ENCODE results near the gene FAM193A. TPM values are rescaled to one million over a fixed set of nuclear protein-coding genes. Genes with fewer than 3 reads are reported as not detected.
"Not testable (repeated sequence)": the region's sequence is repeated elsewhere in the genome, so short reads cannot be mapped to it uniquely, and the experiment has no call there.

The FAM193A gene
- polyA plus RNA-seq, 1 experiment, result 5.9 TPM

DNA sequence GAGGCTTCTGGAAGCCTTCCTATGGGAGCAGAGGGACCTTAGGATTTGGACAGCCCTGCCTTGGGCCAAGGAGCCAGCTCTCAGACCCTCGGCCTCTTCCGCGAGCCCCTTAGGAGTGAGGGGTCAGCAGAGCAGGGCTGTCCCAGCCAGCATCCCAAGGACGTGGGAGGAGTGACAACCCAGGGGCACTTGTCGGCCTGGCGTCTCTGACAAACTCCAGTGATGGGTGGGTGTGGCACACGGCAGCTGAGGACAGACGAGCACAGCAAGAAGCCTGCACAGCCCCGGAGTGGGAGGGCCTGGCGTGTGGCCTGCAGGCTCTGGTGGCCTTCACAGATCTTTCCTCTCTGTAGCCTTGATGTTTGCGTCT, 231.2 kb downstream of the FAM193A start:
- Histone ChIP-seq H3K27me3 (ENCODE audit: control insufficient read depth, insufficient read depth, low read length) (no peaks in the 10 kb centered on the region), H3K36me3 (ENCODE audit: control insufficient read depth, insufficient read depth, low read length) (no peaks in the 10 kb centered on the region), H3K4me3 (ENCODE audit: low read depth, low read length) (no peak overlapping the region)
- TF ChIP-seq, protein P1, sequence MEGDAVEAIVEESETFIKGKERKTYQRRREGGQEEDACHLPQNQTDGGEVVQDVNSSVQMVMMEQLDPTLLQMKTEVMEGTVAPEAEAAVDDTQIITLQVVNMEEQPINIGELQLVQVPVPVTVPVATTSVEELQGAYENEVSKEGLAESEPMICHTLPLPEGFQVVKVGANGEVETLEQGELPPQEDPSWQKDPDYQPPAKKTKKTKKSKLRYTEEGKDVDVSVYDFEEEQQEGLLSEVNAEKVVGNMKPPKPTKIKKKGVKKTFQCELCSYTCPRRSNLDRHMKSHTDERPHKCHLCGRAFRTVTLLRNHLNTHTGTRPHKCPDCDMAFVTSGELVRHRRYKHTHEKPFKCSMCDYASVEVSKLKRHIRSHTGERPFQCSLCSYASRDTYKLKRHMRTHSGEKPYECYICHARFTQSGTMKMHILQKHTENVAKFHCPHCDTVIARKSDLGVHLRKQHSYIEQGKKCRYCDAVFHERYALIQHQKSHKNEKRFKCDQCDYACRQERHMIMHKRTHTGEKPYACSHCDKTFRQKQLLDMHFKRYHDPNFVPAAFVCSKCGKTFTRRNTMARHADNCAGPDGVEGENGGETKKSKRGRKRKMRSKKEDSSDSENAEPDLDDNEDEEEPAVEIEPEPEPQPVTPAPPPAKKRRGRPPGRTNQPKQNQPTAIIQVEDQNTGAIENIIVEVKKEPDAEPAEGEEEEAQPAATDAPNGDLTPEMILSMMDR (IDR thresholded peaks at IDR 0.05; ENCODE audit: insufficient read depth, low read depth, low read length), result no peak
- ChIA-PET CTCF (interaction anchor here (0.8 kb wide), 1 partner anchor 195 kb away, joined by 3 read pairs; no protein-coding TSS in a partner anchor), POLR2A (no interaction called here)
- DNase-seq (ENCODE audit: low read depth), result no peak

DNA sequence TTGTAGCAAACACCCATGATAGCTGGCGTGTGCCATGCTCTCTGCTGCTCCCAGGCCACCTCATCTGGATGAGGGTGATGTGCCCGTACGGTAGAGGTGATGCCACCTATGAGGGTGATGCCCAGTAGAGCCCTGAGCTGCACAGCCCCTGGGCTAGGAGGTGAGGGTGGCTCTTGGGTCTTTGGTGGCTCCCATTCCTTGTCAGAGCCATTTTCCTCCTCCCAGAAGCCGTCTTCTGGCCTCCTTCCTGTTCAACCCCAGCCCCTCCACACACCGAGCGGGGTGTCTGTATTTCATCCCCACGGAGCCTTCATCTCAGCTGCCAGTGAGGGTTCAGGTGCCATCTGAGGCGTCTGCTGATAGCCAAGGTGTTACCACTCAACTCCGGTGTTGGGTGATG, 231.7 kb downstream of the FAM193A start:
- TF ChIP-seq, protein P1 (IDR thresholded peaks at IDR 0.05; ENCODE audit: insufficient read depth, low read depth, low read length), result no peak
- CTCF ChIA-PET, result no interaction called here

DNA sequence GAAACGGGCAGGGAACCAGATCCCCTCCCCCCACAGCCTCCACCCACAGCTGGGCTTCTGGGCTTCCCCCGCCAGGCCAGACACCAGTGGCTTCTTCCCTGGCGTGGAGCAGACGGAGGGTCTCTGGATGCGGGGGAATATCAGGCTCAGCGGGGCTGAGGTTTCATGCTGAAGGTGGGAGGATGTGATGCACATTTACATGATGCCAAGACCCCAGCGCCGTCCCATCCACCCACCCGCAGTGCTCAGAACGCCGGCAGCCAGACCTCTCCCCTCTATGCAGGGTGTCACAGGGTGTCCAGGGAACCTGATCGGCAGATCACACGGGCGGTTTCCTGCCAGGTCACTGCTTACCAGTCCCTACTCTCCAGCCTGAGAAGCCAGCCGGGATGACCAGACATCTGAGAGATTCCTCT, 232.5 kb downstream of the FAM193A start:
- TF ChIP-seq, protein P1 (IDR thresholded peaks at IDR 0.05; ENCODE audit: insufficient read depth, low read depth, low read length), result no peak
- POLR2A ChIA-PET, result no interaction called here
- Histone ChIP-seq H3K27me3 (ENCODE audit: control insufficient read depth, insufficient read depth, low read length) (no peaks in the 10 kb centered on the region), H3K36me3 (ENCODE audit: control insufficient read depth, insufficient read depth, low read length) (no peaks in the 10 kb centered on the region), H3K4me3 (ENCODE audit: low read depth, low read length) (no peak overlapping the region)
- DNase-seq (ENCODE audit: low read depth), result no peak
- CTCF ChIA-PET, result no interaction called here

More for the DNA sequence above, 231.7 kb downstream of the FAM193A start:
- no peak for DNase-seq (ENCODE audit: low read depth)
- no peaks in the 10 kb centered on the region for H3K36me3 ChIP-seq (ENCODE audit: control insufficient read depth, insufficient read depth, low read length)
- POLR2A ChIA-PET, result no interaction called here
- H3K4me3 ChIP-seq (ENCODE audit: low read depth, low read length), result no peak overlapping the region
- no peaks in the 10 kb centered on the region for H3K27me3 ChIP-seq (ENCODE audit: control insufficient read depth, insufficient read depth, low read length)

DNA sequence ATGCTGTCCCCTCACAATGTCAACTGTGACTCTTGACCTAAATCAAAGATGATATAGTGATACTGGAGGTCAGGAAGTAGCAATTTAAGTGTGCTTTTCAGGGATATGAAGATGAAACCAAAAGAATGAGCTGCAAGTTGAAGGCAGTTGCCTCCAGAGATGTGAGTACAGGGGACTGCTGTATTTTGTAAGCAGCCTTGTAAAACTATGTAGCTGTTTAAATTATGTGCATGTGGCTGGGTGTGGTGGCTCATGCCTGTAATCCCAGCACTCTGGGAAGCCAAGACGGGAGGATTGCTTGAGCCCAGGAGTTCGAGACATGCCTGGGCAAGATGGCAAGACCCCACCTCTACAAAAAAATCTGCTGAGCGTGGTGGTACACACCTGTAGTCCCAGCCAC, 234.8 kb downstream of the FAM193A start:
- H3K36me3 ChIP-seq (ENCODE audit: control insufficient read depth, insufficient read depth, low read length), result no peaks in the 10 kb centered on the region
- ChIA-PET POLR2A (no interaction called here), CTCF (no interaction called here)
- no peak for DNase-seq (ENCODE audit: low read depth)
- TF ChIP-seq, protein P1 (IDR thresholded peaks at IDR 0.05; ENCODE audit: insufficient read depth, low read depth, low read length), result no peak
- no peaks in the 10 kb centered on the region for H3K27me3 ChIP-seq (ENCODE audit: control insufficient read depth, insufficient read depth, low read length)
- no peak overlapping the region for H3K4me3 ChIP-seq (ENCODE audit: low read depth, low read length)

DNA sequence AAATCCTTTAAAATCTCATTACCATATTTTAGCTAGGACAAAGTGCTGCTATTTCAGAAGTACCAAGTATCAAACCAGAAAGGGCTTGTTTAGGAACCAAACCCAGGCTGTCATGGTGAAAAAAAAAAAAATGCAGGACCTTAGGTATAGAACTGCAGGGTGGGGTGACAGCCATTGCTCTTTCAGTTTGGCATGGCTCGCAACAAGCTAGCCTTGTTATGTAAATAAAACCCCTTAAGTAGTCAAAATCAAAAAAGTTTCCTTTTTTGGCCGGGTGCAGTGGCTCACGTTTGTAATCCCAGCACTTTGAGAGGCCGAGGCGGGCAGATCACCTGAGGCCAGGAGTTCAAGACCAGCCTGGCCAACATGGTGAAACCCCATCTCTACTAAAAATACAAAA, 244.2 kb downstream of the FAM193A start:
- DNase-seq (ENCODE audit: low read depth); H3K27me3 ChIP-seq (ENCODE audit: control insufficient read depth, insufficient read depth, low read length); H3K36me3 ChIP-seq (ENCODE audit: control insufficient read depth, insufficient read depth, low read length); POLR2A ChIA-PET; H3K4me3 ChIP-seq (ENCODE audit: low read depth, low read length): not testable (repeated sequence)
- CTCF ChIA-PET, result interaction anchor here (0.7 kb wide), 2 partner anchors 18 to 312 kb away, joined by 3 to 4 read pairs; partner anchors contain the start of gene RNF4

DNA sequence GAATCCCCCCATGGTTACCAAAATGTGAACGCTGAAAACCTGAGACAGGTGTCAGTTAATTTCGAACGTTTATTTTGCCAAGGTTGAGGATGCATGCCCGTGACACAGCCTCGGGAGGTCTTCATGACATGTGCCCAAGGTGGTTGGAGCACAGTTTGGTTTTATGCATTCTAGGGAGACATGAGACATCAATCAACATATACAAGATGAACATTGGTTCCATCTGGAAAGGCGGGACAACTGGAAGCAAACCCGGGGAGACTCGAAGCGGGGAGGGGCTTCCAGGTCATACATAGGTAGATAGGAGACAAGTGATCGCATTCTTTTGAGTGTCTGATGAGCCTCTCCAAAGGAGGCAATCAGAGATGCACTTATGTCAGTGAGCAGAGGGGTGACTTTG, 245.5 kb downstream of the FAM193A start:
- ChIA-PET POLR2A (no interaction called here), CTCF (interaction anchor here (1.2 kb wide), 1 partner anchor 18 kb away, joined by 3 read pairs; no protein-coding TSS in a partner anchor)
- H3K27me3 ChIP-seq (ENCODE audit: control insufficient read depth, insufficient read depth, low read length), result 0 out of 2 replicates have a peak, but pooled peaks cover 3% of the 10 kb centered on the region
- H3K36me3 ChIP-seq (ENCODE audit: control insufficient read depth, insufficient read depth, low read length), result no peaks in the 10 kb centered on the region
- DNase-seq (ENCODE audit: low read depth), result no peak
- no peak overlapping the region for H3K4me3 ChIP-seq (ENCODE audit: low read depth, low read length)
- TF ChIP-seq, protein P1 (IDR thresholded peaks at IDR 0.05; ENCODE audit: insufficient read depth, low read depth, low read length), result no peak
